ENCODE results near the gene SLTM.
"Not testable (repeated sequence)": the region's sequence is repeated elsewhere in the genome, so short reads cannot be mapped to it uniquely, and the experiment has no call there.

Gene SLTM

GRCh38 chr15:58933281-58934113 lies at the start of gene SLTM:
Gene SLTM (minus strand): TSS chr15:58933679. CDS start chr15:58933565, 114 bp downstream.
- DNase-seq: peak; percentile 94

GRCh38 chr15:58983261-58983660 lies 49.8 kb upstream of the SLTM start:
- DNase-seq: peak; percentile 53

- peak; percentile 54 for DNase-seq
Observed at GRCh38 chr15:58981808-58982475, 48.5 kb upstream of the SLTM start.

GRCh38 chr15:58980351-58980939 lies 47.0 kb upstream of the SLTM start:
- DNase-seq: peak; percentile 50

GRCh38 chr15:58977887-58978286 lies 44.4 kb upstream of the SLTM start:
- peak; percentile 38 for DNase-seq

- no peak for DNase-seq
Observed at GRCh38 chr15:58967479-58967878, 34.0 kb upstream of the SLTM start.

- DNase-seq: peak; percentile 19
Observed at GRCh38 chr15:58966698-58967097, 33.2 kb upstream of the SLTM start.

GRCh38 chr15:58962662-58963565 lies 29.4 kb upstream of the SLTM start:
- DNase-seq: no peak

- no peak for DNase-seq
Observed at GRCh38 chr15:58962136-58962535, 28.7 kb upstream of the SLTM start.

GRCh38 chr15:58958811-58959210 lies 25.3 kb upstream of the SLTM start:
- no peak for DNase-seq

- DNase-seq: peak; percentile 67
Observed at GRCh38 chr15:58957101-58957973, 23.9 kb upstream of the SLTM start.

GRCh38 chr15:58952751-58953150 lies 19.3 kb upstream of the SLTM start:
- DNase-seq: no peak

- DNase-seq: no peak
Observed at GRCh38 chr15:58951388-58952007, 18.0 kb upstream of the SLTM start.

- DNase-seq: no peak
Observed at GRCh38 chr15:58947179-58947578, 13.7 kb upstream of the SLTM start.

GRCh38 chr15:58934974-58935373 lies 1.5 kb upstream of the SLTM start:
- not testable (repeated sequence) for DNase-seq

GRCh38 chr15:58934521-58934920 lies 1.0 kb upstream of the SLTM start:
- no peak for DNase-seq

GRCh38 chr15:58934114-58934447 lies 602 bp upstream of the SLTM start:
- DNase-seq: no peak

GRCh38 chr15:58932710-58933280 lies 684 bp downstream of the SLTM start:
- no peak for DNase-seq

- peak; percentile 81 for DNase-seq
Observed at GRCh38 chr15:58931987-58932588, 1.4 kb downstream of the SLTM start.

- no peak for DNase-seq
Observed at GRCh38 chr15:58929891-58930416, 3.5 kb downstream of the SLTM start.
